Stimulated activated CD4-positive, alpha-beta T cell treated with anti-CD3 and anti-CD28 coated beads, Interleukin-2, amount 100 ng/mL, for 48 hours (primary cell): ENCODE results near the gene CATSPER4.

Experiments used
- DNase-seq, 2 donors: peaks; one replicate each; pipeline ENCODE4 v3.0.0-alpha.2; 2020

CATSPER4 gene

DNA sequence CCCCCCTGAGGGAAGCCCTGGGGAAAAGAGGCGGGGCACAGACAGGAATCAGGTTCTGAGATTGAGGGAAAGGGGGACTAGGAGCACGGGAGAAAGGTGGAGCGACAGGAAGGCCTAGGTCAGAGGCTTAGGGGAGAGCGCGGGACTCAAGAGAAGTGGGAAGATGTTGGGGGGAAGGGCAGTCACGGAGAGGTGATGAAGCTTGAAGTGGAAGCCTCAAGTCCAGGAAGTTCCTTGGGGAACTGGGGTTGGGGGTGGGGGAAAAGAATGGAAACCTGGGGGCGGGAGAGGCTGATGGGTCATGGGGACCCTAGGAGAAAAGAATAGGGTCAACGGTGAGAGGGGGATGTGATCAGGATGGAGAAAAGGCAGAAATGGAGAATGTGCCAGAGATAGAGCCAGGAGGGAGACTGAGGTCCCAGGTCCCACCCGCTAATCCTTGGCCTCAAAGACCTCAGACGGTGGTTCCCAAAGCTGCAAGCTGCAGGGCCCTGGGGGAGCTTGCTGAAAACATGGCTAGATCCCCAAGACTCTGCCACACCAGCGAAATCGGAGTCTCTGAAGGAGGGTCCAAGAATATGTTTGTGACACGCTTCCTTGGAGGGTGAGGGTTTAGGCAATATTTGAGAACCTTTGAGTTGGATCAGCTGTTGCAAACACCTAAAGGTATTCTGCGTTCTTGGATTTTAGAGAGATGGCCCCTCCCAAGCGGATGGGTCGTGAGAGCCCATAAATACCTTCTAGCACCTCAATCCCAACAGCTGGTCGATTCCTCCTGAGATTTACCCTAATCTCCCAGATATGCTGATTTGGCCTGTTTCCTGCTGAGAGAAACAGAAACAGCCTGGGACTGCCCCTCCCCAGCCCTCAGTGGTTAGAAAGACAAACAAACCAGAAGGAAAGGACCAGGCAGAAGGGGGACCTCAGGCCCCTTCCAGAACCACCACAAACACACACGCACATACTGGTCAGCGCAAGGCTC, 25.2 kb upstream of the CATSPER4 start:
- no peak for DNase-seq

DNA sequence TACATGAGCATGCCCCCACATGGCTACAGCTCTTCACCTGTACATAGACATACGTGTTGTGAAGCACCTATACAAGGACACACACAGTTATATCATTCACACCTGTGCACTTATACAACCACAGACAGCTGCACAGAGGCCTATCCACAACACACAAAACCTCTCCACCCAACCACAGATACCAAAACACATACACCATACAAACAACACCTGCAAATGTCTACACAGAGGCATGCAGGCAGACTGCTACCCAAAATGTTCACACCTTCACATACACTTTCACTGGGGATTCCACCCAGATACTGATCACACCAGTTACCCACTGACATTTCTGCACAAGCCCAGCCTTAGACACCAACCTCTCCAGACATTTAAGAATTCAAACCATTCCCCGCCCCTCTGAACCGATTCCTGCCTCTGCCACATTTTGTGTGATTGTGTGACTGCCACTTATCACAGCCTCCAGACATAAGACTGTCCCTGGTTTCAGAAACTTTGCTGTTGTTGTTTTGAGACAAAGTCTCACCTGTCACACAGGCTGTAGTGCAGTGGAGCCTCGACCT, 23.6 kb upstream of the CATSPER4 start:
- no peak for DNase-seq

- no peak for DNase-seq
Measured at GRCh38 chr1:26168410-26169197, 21.8 kb upstream of the CATSPER4 start, which contains the start of gene C1orf232. C1orf232 (minus strand) TSS chr1:26168963; CDS start chr1:26168499, 464 bp downstream.

- no peak for DNase-seq
Measured at GRCh38 chr1:26169198-26169554, 21.2 kb upstream of the CATSPER4 start.

DNA sequence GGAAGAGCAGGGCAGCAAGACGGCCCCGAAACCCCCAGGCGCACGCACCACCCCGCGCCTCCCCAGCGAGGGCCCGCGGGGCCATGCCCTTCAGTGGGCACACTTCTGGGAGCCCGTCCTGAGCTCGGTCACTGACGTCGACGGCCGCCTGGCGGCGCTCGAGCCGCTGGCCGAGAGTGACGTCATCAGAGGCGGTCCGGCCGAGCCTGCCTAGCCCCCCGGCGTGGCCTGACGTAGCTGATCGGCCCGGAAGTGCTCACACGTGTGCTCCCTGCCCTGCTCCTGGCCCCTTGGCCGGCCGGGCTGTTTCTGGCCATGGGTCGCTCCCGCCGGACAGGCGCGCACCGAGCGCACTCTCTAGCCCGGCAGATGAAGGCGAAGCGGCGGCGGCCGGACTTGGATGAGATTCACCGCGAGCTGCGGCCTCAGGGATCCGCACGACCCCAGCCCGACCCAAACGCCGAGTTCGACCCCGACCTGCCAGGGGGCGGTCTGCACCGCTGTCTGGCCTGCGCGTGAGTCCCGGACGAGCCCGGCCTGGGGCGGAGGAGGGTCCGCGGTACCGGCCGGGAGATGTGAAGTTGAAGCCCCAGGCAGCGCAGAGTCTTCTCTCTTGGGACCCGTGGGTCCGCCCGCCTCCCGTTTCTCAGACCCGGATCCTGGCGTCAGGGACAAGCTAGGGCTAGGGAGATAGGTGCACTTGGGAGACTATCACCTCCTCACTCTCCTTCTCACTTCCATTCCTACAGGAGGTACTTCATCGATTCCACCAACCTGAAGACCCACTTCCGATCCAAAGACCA, 20.5 kb upstream of the CATSPER4 start, which contains the start of gene ZNF593:
ZNF593 (plus strand) TSS at position 240 of the 803 bp plus-strand sequence; CDS start at position 316, 76 bp downstream.
- peak; percentile 88 to 90 for DNase-seq

GRCh38 chr1:26170472-26170821, 20.0 kb upstream of the CATSPER4 start:
- DNase-seq: no peak

DNA sequence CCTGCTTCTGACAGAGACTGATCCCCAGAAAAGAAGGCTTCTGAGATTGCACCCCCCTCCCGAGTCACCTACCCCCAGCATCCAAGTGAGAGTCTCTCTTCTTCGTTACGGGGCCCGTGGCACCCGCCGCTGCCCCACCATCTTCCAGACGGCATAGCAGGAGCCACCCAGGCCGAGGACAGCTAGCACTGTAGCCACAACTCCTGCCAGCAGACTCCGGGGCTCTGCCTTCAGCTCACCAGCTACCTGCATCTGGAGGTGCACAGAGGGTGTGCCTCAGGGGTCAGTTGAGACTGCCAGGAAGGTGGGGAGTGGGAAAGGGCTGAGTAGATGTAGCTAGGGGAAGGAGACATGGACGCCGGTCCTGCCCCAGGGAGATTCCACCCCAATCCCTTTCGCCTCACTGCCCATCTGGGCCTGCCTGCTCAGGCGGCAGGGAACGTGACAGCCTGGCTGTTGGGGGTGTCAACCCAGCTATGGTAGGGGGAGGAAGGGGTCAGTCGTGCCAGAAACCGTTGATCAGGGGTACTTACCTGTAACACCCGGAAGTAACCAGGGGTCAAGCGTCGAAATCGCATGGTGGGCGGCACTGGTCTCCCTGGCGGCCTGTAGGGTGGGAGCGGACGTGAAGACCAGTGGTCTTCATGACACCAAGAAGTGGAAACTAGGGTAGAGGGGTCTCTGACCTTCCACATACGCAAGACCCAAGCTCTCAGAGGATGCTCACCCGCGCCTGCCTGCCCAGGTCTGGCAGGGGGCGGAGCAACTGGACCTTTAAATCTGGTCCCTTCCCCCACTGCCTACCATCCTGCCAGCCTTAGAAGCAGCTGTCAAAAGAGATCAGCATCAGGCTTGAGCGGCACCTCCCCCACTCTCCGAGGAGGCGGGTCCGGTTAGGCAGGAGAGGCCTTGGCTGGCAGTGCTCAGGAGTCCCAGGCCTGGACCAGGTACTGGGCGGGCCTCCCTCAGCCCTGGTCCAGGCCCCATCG, 19.0 kb upstream of the CATSPER4 start, which contains the start of gene ZNF593OS:
ZNF593OS (minus strand) TSS at position 749 of the 989 bp plus-strand sequence; CDS start at position 578, 171 bp downstream.
- no peak for DNase-seq

DNA sequence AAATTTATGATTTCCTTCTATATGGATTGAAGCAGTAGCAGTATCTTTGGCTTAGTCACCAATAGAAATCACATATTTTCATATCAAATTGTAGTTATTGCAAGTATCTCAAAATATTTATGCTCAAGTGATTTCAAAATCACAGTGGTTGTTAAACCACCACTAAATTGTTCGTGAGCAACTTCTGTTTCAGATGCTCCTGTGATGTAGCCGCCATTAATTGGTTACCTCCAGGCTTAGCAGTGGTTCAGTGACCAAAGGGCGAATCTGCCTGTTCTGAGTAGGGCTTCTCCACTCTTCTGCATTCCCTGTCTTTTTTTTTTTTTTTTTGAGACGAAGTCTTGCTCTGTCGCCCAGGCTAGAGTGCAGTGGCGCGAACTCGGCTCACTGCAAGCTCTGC, 15.1 kb upstream of the CATSPER4 start:
- no peak for DNase-seq

DNA sequence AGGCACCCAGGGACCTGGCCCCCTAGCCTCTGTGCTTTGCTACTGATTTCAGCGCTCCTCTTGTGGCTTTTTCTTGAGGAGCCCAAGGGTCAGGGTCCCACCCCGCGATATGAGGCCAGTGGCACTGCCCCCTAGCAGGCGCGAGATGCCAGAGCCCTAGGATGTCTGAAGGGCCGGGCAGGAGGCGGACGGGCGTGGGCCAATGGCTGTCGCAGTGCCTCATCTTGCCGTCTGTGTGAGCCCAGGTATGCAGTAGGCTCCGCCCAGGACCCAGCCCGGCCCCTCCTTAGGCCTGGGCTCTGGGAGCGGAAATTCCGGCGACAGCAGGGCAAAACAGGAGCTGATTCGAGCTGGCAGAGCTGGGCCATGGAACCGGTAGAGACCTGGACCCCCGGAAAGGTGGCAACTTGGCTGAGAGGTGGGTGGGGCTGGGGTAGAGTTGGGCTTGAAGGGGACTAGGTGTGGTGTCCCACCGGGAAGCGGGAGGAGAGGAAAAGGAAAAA, 13.2 kb upstream of the CATSPER4 start, which contains the start of gene CNKSR1:
CNKSR1 (plus strand) TSS at position 310 of the 503 bp plus-strand sequence; CDS start at position 367, 57 bp downstream.
- DNase-seq: no peak

DNA sequence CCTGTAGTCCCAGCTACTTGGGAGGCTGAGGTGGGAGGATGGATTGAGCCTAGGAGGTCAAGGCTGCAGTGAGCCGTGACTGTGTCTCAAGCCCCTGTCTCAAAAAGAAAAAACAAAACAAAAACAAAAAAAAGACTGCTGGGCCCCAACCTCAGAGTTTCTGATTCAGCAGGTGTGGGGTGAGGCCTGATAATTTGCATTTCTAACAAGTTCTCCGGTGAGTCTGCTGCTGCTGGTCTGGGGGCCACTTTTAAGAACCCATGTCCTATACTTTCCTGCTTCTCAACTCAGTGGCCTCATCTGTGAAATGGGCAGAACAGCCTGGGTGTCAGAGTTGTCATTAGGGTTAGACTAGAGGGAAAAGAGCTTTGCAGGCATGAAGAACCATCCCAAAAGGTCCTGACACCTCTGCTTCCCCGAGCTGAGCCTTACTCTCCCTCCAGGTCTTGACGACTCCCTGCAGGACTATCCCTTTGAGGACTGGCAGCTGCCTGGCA, 10.3 kb upstream of the CATSPER4 start:
- DNase-seq: no peak

DNA sequence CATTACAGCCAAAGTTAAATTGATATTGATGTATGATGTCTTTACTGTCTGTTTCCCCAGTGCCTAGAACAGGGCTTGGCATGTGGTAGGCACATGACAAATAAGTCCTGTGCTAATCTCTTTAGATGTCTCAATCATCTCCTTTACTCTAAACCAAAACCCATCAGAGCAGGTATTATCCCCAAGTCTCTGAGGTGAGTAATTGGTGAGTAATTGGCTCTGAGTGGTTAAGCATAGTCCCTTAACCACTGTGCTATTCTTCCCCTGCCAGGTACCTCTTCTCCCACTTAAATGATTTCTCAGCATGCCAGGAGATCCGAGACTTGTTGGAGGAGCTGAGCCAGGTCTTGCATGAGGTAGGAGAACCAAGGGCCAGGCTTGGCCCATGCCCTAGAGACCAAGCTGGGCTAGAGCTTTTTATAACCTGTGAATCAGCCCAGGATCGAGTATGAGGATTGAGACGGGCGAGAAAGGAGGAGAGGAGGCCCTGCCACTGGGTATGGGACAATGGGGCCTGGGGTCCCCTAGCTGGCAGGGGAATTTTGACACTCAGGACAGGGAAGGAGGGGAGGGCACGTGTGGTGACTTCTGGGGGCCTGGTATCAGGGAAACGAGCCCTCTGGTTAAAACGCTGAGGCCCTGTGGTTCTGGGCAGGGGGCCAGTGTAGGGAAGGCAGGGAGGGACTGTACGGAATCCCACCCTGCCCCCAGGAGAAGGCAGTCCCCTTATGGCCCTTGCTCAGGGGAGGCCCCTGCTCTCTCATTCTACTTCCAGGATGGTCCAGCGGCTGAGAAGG, 8.6 kb upstream of the CATSPER4 start:
- DNase-seq: no peak

DNA sequence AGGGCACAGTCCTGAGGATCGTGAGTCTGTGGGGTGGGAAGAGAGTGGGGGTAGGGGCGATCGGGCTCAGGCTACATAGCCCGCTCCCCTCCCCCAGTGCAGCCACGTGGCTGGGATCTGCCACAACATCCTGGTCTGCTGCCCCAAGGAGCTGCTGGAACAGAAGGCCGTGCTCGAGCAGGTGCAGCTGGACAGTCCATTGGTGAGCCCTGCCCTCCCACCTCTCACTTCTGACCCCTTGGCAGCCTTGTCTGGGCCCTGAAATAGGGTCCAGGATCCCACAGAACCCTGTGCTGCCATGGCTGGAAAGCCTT, 8.1 kb upstream of the CATSPER4 start:
- no peak for DNase-seq

DNA sequence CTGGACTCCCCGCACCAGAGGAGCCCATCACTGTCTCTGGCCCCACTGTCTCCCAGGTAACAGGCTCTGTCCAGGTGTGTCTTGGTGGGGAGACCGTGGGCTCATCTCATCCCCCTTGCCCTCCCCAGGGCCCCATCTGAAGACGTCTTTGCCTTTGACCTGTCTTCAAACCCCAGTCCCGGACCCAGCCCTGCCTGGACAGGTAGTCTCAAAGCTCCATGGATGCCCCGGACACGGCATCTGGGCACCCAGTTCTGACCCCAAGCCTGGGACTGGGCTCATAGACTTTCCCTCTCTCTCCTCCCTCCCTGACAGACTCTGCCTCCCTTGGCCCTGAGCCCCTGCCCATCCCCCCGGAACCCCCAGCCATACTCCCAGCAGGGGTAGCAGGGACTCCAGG, 6.3 kb upstream of the CATSPER4 start:
- DNase-seq: no peak

DNA sequence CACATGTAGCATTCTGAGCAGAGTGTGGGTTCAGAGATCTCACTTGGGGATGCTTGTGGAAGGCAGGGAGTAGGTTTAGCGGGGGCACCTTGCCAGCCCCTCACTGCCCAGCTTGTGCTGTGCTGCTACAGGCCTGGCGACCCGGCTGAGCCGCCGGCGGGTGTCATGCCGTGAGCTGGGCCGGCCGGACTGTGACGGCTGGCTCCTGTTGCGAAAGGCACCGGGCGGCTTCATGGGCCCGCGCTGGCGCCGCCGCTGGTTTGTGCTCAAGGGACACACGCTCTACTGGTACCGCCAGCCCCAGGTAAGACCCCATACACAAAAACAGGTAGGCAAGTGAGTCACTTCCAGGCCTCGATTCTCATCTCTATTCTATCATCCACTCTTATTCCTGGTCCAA, 5.5 kb upstream of the CATSPER4 start:
- no peak for DNase-seq

DNA sequence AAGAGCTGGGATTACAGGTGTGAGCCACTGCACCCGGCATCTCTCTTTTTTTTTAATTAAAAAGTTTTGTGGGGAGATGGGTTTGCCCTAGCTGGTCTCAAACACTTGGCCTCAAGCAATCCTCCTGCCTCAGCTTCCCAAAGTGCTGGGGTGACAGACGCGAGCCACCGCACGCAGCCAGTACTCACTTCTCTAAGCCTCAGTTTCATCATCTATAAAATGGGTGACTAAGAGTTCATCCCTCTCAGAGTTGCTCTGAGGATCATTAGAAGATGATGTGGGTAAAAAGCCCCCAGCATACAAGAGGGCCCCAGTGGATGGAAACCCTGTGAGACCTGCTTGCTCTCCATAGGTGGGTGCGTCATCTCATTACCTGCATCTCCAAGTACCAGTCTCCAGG, 2.5 kb upstream of the CATSPER4 start:
- no peak for DNase-seq

DNA sequence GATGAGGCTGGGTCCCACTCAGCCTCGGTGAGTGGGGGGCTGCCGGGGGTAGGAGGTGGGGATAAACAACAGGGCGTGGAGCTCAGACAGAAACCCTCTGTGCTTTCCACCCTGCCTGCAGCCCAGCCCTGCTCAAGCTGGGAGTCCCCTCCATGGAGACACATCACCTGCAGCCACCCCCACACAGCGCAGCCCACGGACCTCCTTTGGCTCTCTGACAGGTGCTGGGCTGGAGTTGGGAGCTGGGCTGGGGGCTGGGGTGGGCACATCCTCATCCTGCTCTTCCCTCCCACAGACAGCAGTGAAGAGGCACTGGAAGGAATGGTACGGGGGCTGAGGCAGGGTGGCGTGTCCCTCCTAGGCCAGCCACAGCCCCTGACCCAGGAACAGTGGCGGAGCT, 1.9 kb upstream of the CATSPER4 start:
- DNase-seq: no peak

GRCh38 chr1:26189331-26189730, 1.1 kb upstream of the CATSPER4 start:
- DNase-seq: no peak

GRCh38 chr1:26189751-26190275, 589 bp upstream of the CATSPER4 start:
- DNase-seq: no peak

GRCh38 chr1:26191739-26192138, 1.3 kb downstream of the CATSPER4 start:
- no peak for DNase-seq

- no peak for DNase-seq
Measured at GRCh38 chr1:26195805-26196204, 5.4 kb downstream of the CATSPER4 start.
